Stimulated activated CD4-positive, alpha-beta T cell treated with anti-CD3 and anti-CD28 coated beads, Interleukin-12 subunit alpha, Interleukin-12 subunit beta, amount 100 ng/mL, for 48 hours (primary cell): ENCODE data around the gene FNBP1L.
"Not testable (repeated sequence)": the region's sequence is repeated elsewhere in the genome, so short reads cannot be mapped to it uniquely, and the experiment has no call there.

Source experiments
- DNase-seq, 3 donors: peaks; one replicate each; pipeline ENCODE4 v3.0.0-alpha.2; 2020; ENCODE audit warnings: low read depth in 2 of 3, low spot score in 1 of 3

FNBP1L gene

DNA sequence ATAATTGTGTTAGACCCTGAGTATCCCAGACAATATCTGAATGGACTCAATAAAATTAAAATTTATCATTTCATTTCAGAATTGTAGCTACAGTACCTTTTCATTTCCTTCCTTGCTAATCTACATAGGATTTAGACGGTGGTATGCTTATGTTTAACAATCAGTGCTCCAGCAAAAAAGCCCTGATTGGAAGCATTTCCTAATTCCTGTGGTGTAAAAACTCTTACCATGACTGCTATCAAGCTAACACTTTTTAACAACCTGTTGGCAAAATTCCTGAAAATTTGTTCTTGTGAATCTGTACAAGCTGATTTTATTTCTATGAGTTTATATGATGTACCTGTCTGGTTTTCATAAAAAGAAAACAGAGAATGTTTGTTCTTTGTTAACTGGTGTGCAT lies 5.2 kb upstream of the FNBP1L start:
- no peak for DNase-seq

DNA sequence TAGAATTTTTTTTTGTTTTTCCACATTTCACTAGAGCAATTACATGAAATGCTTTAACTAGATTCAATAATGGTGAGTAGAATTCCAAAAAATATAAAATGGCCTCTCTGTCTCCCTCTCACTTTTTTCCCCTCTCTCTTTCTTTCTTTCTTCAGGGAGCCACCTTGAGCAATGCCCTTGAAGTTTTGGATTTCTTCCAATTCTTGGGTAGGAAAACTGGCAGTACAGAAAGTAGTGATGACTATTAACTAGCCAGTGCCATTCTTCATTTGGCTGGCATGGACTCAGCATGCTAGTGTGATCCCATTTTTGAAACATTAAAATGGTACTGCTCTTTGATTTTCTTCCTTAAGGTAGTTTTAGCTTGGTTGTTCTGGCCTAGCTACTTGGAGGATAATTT lies 4.5 kb upstream of the FNBP1L start:
- no peak for DNase-seq

DNA sequence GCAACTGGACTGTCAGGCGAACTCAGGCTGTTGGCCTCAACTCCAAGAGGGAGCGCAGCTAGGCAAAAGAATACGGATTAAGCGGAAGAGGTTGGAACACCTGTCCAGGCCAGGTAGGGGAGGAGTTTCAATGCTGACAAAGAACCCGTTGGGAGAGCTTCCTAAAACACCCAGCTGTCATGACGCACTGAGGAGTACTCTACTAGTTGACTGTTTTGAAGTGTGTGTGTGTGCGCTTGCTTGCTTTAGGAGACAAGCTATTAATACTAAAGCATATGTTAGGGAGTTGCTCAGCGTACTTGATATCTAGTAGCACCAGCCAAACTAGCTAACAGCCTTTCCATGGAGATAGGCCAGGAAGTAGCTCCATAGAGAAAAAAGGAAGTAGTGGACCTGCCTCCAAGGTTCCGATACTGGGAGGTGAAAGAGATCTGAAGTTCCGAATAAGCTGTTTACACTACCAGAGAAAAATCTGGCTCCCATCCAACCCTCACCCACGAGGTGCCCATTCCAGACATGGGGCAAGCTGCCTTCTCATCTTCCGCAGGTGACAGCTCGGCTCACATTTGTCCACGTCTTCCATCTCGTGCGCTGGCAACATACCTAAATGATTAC lies 974 bp upstream of the FNBP1L start:
- no peak for DNase-seq

DNA sequence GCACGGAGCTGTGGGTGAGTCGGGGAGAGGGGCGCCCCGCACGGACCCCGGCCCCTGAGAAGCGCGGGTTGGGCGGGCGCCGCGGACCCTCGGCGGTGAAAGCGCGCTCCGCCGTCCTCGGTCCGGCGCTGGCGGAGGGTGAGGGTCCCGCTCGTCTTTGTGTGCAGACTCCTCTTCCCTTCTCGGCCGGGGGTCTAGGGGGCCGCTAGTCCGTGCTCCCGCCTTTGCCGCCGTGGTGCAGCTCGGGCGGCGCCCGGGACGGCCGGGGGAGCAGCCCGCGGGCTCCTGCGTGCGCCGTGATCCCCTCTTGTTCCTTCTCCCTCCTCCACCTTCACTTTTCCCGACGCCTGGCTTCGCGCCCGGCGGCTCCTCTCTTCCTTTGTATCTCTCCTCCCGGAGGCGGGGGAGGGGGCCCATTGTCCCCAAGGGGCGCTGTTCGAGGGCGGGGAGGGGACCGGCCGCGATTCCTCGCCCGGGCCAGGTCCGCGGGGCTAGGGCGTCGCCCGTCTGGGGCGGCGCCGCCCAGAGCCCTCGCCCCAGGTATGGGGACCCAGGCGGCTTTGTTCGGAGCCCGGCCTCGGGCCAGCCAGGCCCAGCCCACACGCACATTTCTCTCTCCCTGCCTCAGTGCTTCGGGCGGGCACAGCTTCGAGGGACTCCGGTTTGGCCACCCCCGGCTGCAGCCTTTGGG lies 519 bp downstream of the FNBP1L start:
- DNase-seq = no peak

DNA sequence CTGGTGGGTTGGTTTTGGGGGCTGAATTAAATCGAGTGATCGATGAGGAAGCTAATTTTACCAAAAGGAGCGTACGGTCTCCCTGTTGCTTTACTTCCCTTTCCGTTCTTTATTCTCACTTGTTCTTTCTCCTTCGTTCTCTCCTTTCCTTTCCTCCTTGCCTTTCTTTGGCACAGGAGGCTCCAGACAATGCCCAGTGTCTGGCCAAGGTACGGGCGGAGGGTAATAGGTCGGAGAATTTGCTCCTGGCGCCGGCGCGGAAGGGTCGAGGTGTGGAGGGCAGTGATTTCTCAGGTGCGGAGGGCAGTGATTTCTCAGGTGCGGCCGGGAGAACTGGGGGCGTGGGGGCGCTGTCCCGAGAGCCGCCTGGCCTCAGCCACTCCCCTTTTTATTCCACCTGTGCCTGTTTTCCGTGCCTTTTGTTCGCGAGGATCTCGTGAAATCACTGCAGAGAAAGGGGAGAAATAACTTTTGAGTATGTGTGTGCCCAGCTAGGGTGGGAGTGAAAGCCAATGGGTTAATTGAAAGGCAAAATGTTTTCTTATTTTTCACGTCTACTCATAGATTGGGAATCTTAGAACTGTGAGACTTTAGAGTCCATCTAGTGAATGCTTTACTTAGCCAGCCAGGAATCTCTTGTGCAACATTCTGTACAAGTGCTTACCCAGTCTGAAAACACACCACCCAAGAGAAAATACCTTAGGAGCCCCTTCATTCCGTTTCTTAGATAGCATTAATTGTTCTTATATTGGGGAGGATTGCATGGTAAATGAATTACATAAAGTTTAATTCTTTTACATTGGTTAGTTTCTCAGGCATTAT lies 1.3 kb downstream of the FNBP1L start:
- DNase-seq = no peak

DNA sequence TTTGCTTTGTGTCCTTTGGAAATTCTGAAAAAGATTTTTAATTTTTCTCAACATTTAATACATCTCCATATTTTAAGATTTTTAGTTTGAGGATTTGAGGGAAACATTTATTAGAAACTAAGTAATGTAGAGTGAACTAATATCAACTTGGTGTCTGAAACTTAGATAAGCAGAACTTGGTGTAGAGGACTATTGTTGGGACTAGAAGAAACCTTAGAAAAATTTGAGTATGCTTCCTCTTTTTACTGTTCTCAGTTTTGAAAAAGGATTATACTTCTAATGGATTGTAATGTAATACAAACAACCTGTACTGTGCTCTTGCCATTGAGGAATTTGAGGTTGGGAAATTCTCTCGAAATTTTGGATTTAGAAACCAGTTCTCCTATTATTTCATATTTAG lies 2.4 kb downstream of the FNBP1L start:
- DNase-seq = no peak

DNA sequence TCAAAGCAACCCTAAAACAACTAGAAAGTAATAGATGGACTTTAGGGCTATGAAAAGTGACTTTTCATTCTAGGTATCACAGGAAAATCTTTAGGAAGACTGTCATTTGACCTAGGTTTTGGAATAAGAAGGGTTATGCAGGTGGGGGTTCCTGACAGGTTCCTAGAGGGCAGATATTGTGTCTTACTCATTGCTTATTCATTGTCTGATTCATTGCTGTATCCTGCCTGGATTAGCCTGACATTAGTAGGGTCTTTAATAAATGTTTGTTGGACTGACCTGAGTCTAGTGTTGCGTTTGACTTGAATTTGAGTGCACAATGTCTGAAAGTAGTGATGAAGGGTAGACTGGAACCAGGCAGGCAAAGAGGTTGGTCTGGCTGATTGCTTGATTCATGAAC lies 6.0 kb downstream of the FNBP1L start:
- no peak for DNase-seq

DNA sequence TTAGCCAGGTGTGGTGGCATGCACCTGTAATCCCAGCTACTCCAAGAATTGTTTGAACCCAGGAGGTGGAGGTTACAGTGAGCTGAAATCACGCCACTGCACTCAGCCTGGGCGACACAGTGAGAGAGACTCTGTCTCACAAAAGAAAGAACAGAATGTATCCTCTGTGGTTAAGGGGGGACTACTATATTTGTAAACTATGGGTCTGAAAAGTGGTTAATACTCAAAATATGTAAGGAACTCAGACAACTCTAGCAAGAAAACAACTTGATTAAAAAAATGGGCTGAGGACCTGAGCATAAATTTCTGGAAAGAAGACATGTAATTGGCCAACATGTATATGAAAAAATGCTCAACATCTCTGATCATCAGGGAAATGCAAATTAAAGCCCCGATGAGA lies 11.2 kb downstream of the FNBP1L start:
- DNase-seq = no peak

DNA sequence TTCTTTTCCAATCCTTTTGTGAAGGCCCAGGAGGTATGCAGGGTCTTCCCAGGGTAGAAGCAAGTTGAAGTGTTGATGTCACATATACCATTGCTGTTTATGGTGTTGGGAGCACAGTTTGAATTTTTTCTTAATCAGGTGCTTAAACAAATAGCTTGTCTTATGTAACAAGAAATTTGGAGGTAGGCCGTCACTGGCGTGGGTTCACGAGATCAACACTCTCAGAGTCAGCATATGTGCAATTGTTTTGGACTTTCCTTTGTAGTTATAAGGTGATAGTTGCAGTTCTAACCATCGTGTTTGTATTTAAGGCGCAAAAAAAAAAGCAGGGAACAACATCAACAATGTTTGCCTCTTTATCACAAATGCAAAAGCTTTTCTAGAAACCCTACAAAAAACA lies 13.3 kb downstream of the FNBP1L start:
- DNase-seq = no peak

DNA sequence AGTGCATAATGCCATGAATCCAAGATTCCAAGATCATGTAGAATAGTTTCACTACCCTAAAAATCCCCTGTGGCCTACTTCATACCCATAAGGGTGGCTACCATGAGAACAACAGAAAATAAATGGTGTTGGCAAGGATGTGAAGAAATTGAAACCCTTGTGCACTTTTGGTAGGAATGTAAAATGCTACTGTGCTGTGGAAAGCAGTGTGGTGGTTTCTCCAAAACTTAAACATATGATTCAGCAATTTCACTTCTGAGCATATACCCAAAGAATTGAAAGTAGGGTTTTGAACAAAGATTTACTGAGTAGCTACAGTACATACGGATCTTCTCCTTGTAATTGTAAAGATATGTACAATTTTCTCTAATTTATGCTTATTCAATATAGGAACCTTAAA lies 16.0 kb downstream of the FNBP1L start:
- no peak for DNase-seq

DNA sequence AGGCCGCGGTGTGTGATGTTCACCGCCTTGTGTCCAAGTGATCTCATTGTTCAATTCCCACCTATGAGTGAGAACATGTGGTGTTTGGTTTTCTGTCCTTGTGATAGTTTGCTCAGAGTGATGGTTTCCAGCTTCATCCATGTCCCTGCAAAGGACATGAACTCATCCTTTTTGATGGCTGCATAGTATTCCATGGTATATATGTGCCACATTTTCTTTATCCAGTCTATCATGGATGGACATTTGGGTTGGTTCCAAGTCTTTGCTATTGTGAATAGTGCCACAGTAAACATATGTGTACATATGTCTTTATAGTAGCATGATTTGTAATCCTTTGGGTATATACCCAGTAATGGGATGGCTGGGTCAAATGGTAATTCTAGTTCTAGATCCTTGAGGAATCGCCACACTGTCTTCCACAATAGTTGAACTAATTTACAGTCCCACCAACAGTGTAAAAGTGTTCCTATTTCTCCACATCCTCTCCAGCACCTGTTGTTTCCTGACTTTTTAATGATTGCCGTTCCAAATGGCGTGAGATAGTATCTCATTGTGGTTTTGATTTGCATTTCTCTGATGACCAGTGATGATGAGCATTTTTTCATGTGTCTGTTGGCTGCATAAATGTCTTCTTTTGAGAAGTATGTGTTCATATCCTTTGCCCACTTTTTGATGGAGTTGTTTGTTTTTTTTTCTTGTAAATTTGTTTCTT lies 17.6 kb downstream of the FNBP1L start:
- DNase-seq = not testable (repeated sequence)

DNA sequence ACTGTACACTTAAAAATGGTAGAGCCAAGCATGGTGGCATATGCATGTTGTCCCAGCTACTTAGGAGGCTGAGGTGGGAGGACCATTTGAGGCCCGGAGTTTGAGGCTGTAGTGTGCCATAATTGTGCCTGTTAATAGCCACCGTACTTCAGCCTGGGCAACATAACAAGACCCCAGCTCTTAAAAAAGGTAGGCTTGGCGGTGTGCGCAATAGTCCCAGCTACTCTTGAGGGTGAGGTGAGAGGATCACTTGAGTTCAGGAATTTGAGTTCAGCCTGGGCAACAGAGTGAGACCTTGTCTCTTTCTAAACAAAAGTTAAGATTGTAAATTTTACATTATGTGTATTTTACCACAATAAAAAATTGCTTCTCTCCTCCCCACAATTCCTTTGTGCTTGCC lies 19.7 kb downstream of the FNBP1L start:
- DNase-seq = no peak

DNA sequence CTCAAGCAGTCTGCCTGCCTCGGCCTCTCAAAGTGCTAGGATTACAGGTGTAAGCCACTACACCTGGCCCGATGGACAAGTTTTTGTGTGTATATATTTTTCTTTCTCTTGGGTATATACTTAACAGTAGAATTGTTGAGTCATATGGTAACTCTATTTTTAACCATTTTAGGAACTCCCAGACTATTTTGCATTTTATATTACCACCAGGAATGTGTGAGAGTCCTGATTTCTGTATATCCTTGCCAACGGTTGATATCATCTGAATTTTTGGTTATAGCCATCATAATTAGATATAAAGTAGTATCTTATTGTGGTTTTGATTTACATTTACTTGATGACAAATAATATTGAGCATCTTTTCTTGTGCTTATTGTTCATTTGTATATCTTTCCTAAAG lies 20.7 kb downstream of the FNBP1L start:
- DNase-seq = no peak

DNA sequence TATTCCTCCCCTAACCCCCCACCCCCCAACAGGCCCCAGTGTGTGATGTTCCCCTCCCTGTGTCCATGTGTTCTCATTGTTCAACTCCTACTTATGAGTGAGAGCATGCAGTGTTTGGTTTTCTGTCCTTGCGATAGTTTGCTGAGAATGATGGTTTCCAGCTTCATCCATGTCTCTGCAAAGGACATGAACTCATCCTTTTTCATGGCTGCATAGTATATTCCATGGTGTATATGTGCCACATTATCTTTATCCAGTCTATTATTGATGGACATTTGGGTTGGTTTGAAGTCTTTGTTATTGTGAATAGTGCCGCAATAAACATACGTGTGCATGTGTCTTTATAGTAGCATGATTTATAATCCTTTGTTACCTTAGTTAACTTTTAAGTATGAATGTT lies 21.3 kb downstream of the FNBP1L start:
- not testable (repeated sequence) for DNase-seq

DNA sequence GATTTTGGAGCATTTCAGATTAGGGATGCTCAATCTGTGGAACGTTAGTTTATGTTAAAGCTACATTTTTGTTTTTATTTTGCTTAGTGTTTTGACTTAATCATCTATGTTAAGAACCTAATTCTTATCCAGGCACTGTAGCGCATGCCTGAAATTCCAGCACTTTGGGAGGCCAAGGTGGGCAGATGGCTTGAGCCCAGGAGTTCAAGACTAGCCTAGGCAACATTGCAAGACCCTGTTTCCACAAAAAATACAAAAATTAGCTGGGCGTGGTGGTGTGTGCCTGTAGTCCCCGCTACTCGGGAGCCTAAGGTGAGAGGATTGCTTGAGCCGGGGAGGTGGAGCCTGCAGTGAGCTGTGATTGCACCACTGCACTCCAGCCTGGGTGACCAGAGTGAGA lies 23.4 kb downstream of the FNBP1L start:
- no peak for DNase-seq

DNA sequence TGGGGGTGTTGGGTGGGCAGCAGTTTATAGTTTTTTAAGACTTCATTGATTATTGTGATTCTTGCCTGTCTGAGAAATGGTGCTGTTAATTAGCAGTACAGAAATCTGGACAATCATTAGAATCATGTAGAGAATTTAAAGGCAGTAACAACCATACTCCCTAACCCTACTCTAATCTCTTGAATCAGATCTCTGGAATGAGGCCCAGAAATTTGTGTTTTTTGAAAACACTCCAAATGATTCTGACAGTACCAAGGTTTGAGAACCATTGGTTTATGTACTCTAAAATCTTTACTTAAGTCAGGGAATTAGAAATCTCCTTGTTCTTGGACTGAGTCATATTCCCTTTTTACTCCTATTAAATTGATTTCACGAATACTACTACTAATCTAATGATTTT lies 24.0 kb downstream of the FNBP1L start:
- DNase-seq = no peak

DNA sequence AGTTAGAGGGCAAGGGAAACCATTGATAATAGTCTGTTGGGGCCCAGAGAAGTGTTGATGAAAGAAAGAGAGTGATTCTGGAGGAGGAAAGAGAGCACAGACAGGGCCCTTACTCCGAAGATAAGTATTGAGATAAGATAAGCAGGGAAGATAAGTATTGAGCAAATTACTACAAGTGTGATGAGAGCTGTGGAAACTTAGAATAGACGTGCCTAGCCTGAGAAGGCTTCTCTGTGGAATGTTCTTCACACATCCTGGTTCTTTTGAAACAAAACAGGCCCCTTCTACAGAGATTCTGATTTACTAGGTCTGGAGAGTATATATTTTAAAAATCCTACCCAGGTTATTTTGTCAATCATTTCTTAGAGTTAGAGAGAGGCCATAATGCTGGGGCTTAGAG lies 26.4 kb downstream of the FNBP1L start:
- DNase-seq = no peak

DNA sequence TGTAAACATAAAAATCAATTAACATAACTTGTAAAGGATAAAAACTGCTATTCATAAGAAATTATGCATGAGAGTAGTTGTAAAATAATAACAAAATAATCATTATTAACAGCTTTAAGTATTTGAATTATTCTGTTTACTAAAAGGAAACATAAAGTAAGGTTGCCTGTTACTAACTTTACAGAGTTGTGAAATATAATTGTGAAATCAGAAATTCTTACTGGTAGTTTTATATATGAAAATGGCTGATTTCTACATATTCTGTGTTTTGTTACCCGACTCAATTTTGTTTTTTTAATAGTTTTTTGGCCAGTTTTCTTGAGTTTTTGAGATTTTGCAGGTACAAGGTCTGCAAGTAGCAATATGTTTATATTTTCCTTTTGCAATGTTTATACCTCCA lies 27.8 kb downstream of the FNBP1L start:
- DNase-seq = no peak

DNA sequence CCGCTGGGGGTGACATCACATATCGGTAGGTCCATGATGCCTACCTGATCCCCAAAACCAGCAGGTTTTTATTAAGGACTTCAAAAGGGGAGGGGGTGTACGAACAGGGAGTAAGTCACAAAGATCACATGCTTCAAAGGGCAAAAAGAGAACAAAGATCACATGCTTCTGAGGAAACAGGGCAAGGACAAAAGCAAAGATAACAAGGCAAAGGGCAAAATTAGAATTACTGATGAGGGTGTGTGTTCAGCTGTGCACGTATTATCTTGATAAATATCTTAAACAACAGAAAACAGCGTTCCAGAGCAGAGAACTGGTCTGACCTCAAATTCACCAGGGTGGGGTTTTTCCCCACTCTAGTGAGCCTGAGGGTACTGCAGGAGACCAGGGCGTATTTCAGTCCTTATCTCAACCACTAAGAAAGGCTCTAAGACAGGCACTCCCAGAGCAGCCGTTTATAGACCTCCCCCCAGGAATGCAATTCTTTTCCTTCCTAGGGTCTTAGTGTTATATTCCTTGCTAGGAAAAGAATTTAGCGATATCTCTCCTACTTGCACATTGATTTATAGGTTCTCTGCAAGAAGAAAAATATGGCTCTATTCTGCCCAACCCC lies 31.3 kb downstream of the FNBP1L start:
- not testable (repeated sequence) for DNase-seq

DNA sequence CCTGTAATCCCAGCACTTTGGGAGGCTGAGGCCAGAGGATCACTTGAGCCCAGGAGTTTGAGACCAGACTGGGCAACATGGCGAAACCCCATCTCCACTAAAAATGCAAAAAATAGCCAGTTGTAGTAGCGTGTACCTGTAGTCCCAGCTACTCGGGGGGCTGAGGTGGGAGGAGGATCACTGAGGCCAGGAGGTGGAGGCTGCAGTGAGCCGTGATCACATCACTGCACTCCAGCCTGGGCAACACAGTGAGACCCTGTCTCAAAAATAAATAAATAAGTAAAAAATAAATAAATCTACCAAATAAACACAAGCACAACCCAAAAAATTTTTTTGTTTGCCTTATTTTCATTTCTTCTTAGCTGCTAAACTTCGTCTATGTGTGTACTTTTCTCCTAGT lies 34.0 kb downstream of the FNBP1L start:
- not testable (repeated sequence) for DNase-seq

DNA sequence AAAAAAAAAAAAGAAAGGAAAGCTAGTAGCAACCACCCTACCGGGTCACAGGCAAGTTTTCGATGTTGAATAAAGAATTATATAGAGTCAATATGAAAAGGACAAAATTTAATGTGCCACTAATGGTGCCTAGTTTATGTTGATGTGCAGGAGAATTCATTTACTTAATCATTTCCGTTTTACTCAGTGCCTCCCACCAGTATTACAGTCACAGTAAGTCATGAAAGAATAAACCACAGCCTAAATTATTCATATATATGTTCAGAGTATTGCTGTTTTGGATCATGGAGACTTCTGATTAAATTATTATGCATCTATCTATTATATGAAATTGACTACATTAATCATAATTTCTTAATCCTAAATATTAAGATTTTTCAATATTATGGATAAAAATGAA lies 35.3 kb downstream of the FNBP1L start:
- DNase-seq = no peak
